CD14-positive monocyte (primary cell): ENCODE data around the gene AOAH. TPM values are rescaled to one million over a fixed set of nuclear protein-coding genes. Genes with fewer than 3 reads are reported as not detected.

Experiments
- DNase-seq, 3 donors: peaks; one replicate each; pipeline ENCODE4 v3.0.0-alpha.2; 2011 to 2022
- H2AFZ ChIP-seq: 2 replicates; pipeline ENCODE4 v1.6.0; 2012; ENCODE audit warnings: mild to moderate bottlenecking, low read depth, low read length, inconsistent platforms; ENCODE audit not compliant: insufficient read depth, poor library complexity, severe bottlenecking
- H3K27ac ChIP-seq, 2 donors: 1 replicate in 1 of 2; 2 replicates in 1 of 2; pipeline ENCODE4 v1.5.1; 2012 to 2013; ENCODE audit warnings: low read length in 2 of 2, control low read depth in 1 of 2, inconsistent platforms in 1 of 2, low read depth in 1 of 2, mild to moderate bottlenecking in 1 of 2
- H3K27me3 ChIP-seq, 2 donors: one replicate each; pipeline versions ENCODE4 v1.6.0 to v1.6.1; 2011 to 2013; ENCODE audit warnings: low read length in 2 of 2; ENCODE audit not compliant: control insufficient read depth in 2 of 2, insufficient read depth in 2 of 2
- H3K36me3 ChIP-seq, 2 donors: replicated peaks in 1 of 2; 1 replicate in 1 of 2; 2 replicates in 1 of 2; pipeline versions ENCODE4 v1.5.1 to v1.6.1; 2012 to 2013; ENCODE audit warnings: low read length in 2 of 2, control low read depth in 1 of 2, inconsistent platforms in 1 of 2, mild to moderate bottlenecking in 1 of 2; ENCODE audit not compliant: insufficient read depth in 2 of 2, control insufficient read depth in 1 of 2
- H3K4me1 ChIP-seq, 2 donors: 1 replicate in 1 of 2; 2 replicates in 1 of 2; pipeline versions ENCODE4 v1.5.1 to v1.6.1; 2012 to 2013; ENCODE audit warnings: low read length in 2 of 2, control low read depth in 1 of 2, inconsistent platforms in 1 of 2, mild to moderate bottlenecking in 1 of 2, moderate library complexity in 1 of 2; ENCODE audit not compliant: insufficient read depth in 2 of 2, control insufficient read depth in 1 of 2
- H3K4me2 ChIP-seq: replicated peaks from 2 replicates; pipeline ENCODE3; 2012; ENCODE audit warnings: low read length, moderate library complexity, mild to moderate bottlenecking; ENCODE audit not compliant: poor library complexity, severe bottlenecking; ENCODE audit errors: extremely low read depth
- H3K4me3 ChIP-seq, 3 experiments: fragments of 200-600 bp in 1 of 3; sonication (generic) in 1 of 3; replicated peaks in 1 of 3; 1 replicate in 2 of 3; 2 replicates in 1 of 3; pipeline ENCODE4 v1.5.1; 2011 to 2013; ENCODE audit warnings: low read length in 3 of 3, mild to moderate bottlenecking in 3 of 3, control low read depth in 2 of 3, low read depth in 2 of 3, inconsistent platforms in 1 of 3, moderate library complexity in 1 of 3
- H3K79me2 ChIP-seq: 2 replicates; pipeline ENCODE4 v1.6.0; 2012; ENCODE audit warnings: mild to moderate bottlenecking, control low read depth, inconsistent platforms, low read length, moderate library complexity; ENCODE audit not compliant: insufficient read depth
- H3K9ac ChIP-seq: 2 replicates; pipeline ENCODE4 v1.6.0; 2017; ENCODE audit warnings: low read length, mild to moderate bottlenecking; ENCODE audit not compliant: insufficient read depth, poor library complexity, severe bottlenecking
- H3K9me3 ChIP-seq, 2 donors: replicated peaks in 1 of 2; 1 replicate in 1 of 2; 2 replicates in 1 of 2; pipeline versions ENCODE4 v1.5.1 to v1.6.1; 2012 to 2013; ENCODE audit warnings: low read length in 2 of 2, control low read depth in 1 of 2; ENCODE audit not compliant: control insufficient read depth in 1 of 2, insufficient read depth in 1 of 2
- H4K20me1 ChIP-seq: 2 replicates; pipeline ENCODE4 v1.6.0; 2012; ENCODE audit warnings: mild to moderate bottlenecking, low read length, control low read depth, moderate library complexity; ENCODE audit not compliant: insufficient read depth
- H3K27ac Mint-ChIP-seq, 7 donors: one replicate each; pipeline ENCODE4 v1.8.0; 2020; ENCODE audit warnings: mild to moderate bottlenecking in 7 of 7, mixed read lengths in 7 of 7, moderate library complexity in 6 of 7, inconsistent platforms in 2 of 7
- H3K27me3 Mint-ChIP-seq, 3 donors: one replicate each; pipeline ENCODE4 v1.8.0; 2021 to 2022; ENCODE audit warnings: low read depth in 3 of 3, mild to moderate bottlenecking in 3 of 3, mixed read lengths in 3 of 3, moderate library complexity in 3 of 3, inconsistent platforms in 1 of 3
- H3K36me3 Mint-ChIP-seq, 2 donors: one replicate each; pipeline ENCODE4 v1.8.0; 2020; ENCODE audit warnings: mixed read lengths in 2 of 2, inconsistent platforms in 1 of 2, mild to moderate bottlenecking in 1 of 2
- H3K4me1 Mint-ChIP-seq: one replicate; pipeline ENCODE4 v1.8.0; 2020; ENCODE audit warnings: mild to moderate bottlenecking, mixed read lengths
- H3K4me3 Mint-ChIP-seq, 2 donors: one replicate each; pipeline ENCODE4 v1.8.0; 2020; ENCODE audit warnings: mild to moderate bottlenecking in 2 of 2, mixed read lengths in 2 of 2, moderate library complexity in 1 of 2
- H3K9me3 Mint-ChIP-seq, 7 donors: one replicate each; pipeline ENCODE4 v1.8.0; 2020 to 2022; ENCODE audit warnings: mixed read lengths in 7 of 7, mild to moderate bottlenecking in 6 of 7, moderate library complexity in 6 of 7, inconsistent platforms in 2 of 7
- WGBS: methylation state at CpG from one replicate; pipeline ENCODE4 v1.1.5; 2013; ENCODE audit warnings: missing lambda C conversion rate; ENCODE audit not compliant: insufficient coverage; 5-methylcytosine and 5-hydroxymethylcytosine counted together
- intact Hi-C, 2 donors: fragments of 100-400 bp; cut with micrococcal nuclease; formaldehyde crosslinking; loops; one replicate each; pipeline versions ENCODE4 v1.15.0 to v1.15.1; 2023
- polyA plus RNA-seq, 3 donors: library from polyadenylated mRNA; depleted of rRNA in 1 of 3; unstranded in 2 of 3; stranded (reverse) in 1 of 3; fragments of 300-500 nt in 2 of 3; fragments of >200 nt in 1 of 3; fragmentation: Illumina TruSeq in 2 of 3; gene quantifications; 1 replicate in 2 of 3; 2 replicates in 1 of 3; pipeline ENCODE4 v1.2.3, GENCODE V29; 2012 to 2021
- TF ChIP-seq, protein P1 (sequence below): fragments of 200-600 bp; IDR thresholded peaks from one replicate; pipeline ENCODE4 v1.8.0; 2022; ENCODE audit warnings: antibody characterized with exemption, mild to moderate bottlenecking

AOAH gene
- polyA plus RNA-seq, 3 donors = 305 to 467 (median 349) TPM

DNA sequence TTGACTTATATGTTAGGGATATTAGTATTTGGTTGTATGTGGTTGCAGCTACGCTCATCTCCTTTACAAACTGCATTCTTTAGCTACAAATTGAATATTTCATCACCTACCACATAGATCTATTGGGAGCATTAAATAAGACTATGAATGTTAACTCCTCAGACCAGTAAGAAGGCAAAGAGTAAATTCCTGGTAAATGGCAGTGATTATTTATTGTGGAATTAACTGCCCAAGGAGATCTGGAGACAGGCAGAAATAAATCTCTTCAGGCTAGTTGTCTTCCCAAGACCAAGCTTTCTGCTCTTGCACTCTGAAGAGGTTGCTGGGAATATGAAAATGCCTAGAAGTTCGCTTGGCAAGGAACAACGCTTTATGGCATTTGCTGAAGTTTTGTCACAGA, 260.0 kb downstream of the AOAH start:
- Mint-ChIP-seq H3K27ac (no peak overlapping the region), H3K4me3 (no peak overlapping the region), H3K27me3 (peaks cover 2 to 4% (median 3%) of the 10 kb centered on the region in 3 donors), H3K9me3 (peaks cover 0 to 15% (median 9%) of the 10 kb centered on the region in 7 donors), H3K4me1 (peaks cover 4% of the 10 kb centered on the region), H3K36me3 (no peaks in the 10 kb centered on the region)
- H3K4me1 ChIP-seq = no peaks in the 10 kb centered on the region
- H3K27me3 ChIP-seq = no peaks in the 10 kb centered on the region
- no peak overlapping the region for H2AFZ ChIP-seq
- no CpG with 5 or more reads among the region's 3 CpGs for WGBS
- H3K27ac ChIP-seq = no peak overlapping the region
- H3K9me3 ChIP-seq = no peaks in the 10 kb centered on the region
- H4K20me1 ChIP-seq = no peaks in the 10 kb centered on the region
- H3K36me3 ChIP-seq = no peaks in the 10 kb centered on the region
- no peak for DNase-seq
- no peaks in the 10 kb centered on the region for H3K79me2 ChIP-seq
- no peak overlapping the region for H3K9ac ChIP-seq
- intact Hi-C loops = no loop called here
- H3K4me3 ChIP-seq = no peak overlapping the region
- H3K4me2 ChIP-seq = no peak overlapping the region
- TF ChIP-seq, protein P1, sequence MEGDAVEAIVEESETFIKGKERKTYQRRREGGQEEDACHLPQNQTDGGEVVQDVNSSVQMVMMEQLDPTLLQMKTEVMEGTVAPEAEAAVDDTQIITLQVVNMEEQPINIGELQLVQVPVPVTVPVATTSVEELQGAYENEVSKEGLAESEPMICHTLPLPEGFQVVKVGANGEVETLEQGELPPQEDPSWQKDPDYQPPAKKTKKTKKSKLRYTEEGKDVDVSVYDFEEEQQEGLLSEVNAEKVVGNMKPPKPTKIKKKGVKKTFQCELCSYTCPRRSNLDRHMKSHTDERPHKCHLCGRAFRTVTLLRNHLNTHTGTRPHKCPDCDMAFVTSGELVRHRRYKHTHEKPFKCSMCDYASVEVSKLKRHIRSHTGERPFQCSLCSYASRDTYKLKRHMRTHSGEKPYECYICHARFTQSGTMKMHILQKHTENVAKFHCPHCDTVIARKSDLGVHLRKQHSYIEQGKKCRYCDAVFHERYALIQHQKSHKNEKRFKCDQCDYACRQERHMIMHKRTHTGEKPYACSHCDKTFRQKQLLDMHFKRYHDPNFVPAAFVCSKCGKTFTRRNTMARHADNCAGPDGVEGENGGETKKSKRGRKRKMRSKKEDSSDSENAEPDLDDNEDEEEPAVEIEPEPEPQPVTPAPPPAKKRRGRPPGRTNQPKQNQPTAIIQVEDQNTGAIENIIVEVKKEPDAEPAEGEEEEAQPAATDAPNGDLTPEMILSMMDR = no peak
